ENCODE measurements around the gene OSBPL7. TPM values are rescaled to one million over a fixed set of nuclear protein-coding genes. Genes with fewer than 3 reads are reported as not detected.

Gene OSBPL7
- total RNA-seq, 1 experiment from 2014 or later: 13.0 TPM

GRCh38 chr17:47806026-47806912 is 15.3 kb downstream of the OSBPL7 start:
- no peaks in the 10 kb centered on the region for H3K4me1 ChIP-seq (ENCODE audit: insufficient read depth, low read length)
- H3K56ac ChIP-seq (ENCODE audit: insufficient read length, low read depth, low read length): no peak overlapping the region
- no peak overlapping the region for H2BK20ac ChIP-seq (ENCODE audit: low read depth, low read length, poor library complexity, severe bottlenecking)
- H4K8ac ChIP-seq (replicated peaks; ENCODE audit: insufficient read length, low read depth, low read length): no peak overlapping the region
- Mint-ChIP-seq H3K9me3 (no peaks in the 10 kb centered on the region), H3K4me1 (peaks cover 6 to 7% of the 10 kb centered on the region in 2 experiments; a peak in 3 of 4 replicates), H3K36me3 (ENCODE audit: insufficient read depth in 1 of 3, low read depth in 3 of 3) (peaks cover 0 to 17% (median 4%) of the 10 kb centered on the region in 3 experiments; a peak in 5 of 7 replicates), H3K27ac (peak overlapping the region in 2 of 3 experiments; percentile 23; a peak in 1 of 7 replicates), H3K4me3 (no peak overlapping the region), H3K27me3 (ENCODE audit: low read depth) (peaks cover 4% of the 10 kb centered on the region)
- no peak overlapping the region for H2BK120ac ChIP-seq (ENCODE audit: low read depth, low read length, poor library complexity, severe bottlenecking)
- no peaks in the 10 kb centered on the region for H3K79me2 ChIP-seq (ENCODE audit: insufficient read depth, low read length)
- no peak overlapping the region for H2BK12ac ChIP-seq (ENCODE audit: insufficient read length, low read depth, low read length)
- H2AFZ ChIP-seq (ENCODE audit: low read length): no peak overlapping the region
- H3K4me2 ChIP-seq (ENCODE audit: insufficient read depth, insufficient read length, low read length): no peak overlapping the region
- no CpG with 5 or more reads among the region's 16 CpGs for WGBS (ENCODE audit: extremely low coverage, insufficient read length, low lambda C conversion rate)
- no peak for TF ChIP-seq CTCF (conservative IDR thresholded peaks at IDR 0.05)
- DNase-seq: peak; percentile 17
- no peak overlapping the region for H3K27ac ChIP-seq (ENCODE audit: insufficient read length, low read depth, low read length)
- H3K9ac ChIP-seq (ENCODE audit: extremely low read depth, insufficient read length, low read length): no peak overlapping the region
- no peaks in the 10 kb centered on the region for H3K79me1 ChIP-seq (ENCODE audit: insufficient read depth, low read depth, low read length, poor library complexity, severe bottlenecking)
- H3K23ac ChIP-seq (ENCODE audit: insufficient read length, low read depth, low read length): no peak overlapping the region
- H2AK5ac ChIP-seq (ENCODE audit: insufficient read length, low read length): no peak overlapping the region
- H2BK15ac ChIP-seq (ENCODE audit: low read depth, low read length): no peak overlapping the region
- H3K9me3 ChIP-seq (ENCODE audit: control insufficient read depth, low read depth, low read length): no peaks in the 10 kb centered on the region
- no peak overlapping the region for H3K4ac ChIP-seq (ENCODE audit: low read depth, low read length)
- H4K5ac ChIP-seq (ENCODE audit: insufficient read length, low read depth, low read length): no peak overlapping the region
- H3K23me2 ChIP-seq (ENCODE audit: insufficient read length, low read depth, low read length, poor library complexity, severe bottlenecking): no peaks in the 10 kb centered on the region
- H3K18ac ChIP-seq (ENCODE audit: insufficient read length, low read depth, low read length): no peak overlapping the region
- no peak overlapping the region for H4K91ac ChIP-seq (ENCODE audit: insufficient read length, low read depth, low read length)
- no peak overlapping the region for H3K14ac ChIP-seq (ENCODE audit: insufficient read depth, low read length)
- H2BK5ac ChIP-seq (ENCODE audit: insufficient read length, low read length): no peak overlapping the region
- H3T11ph ChIP-seq (ENCODE audit: low read length): no peak overlapping the region
- H4K20me1 ChIP-seq (ENCODE audit: control insufficient read depth, insufficient read depth, insufficient read length): no peaks in the 10 kb centered on the region
- H3K27me3 ChIP-seq (ENCODE audit: insufficient read depth, low read length): no peaks in the 10 kb centered on the region; the same call in 1 of the 2 replicates

Data from H9 (cell line).